ENCODE measurements around the gene FBXO7. TPM values are rescaled to one million over a fixed set of nuclear protein-coding genes. Genes with fewer than 3 reads are reported as not detected.

The FBXO7 gene
- total and polyA plus RNA-seq, 2 of the 4 experiments (the other 2 are of a cell fraction): 71.5 TPM

DNA sequence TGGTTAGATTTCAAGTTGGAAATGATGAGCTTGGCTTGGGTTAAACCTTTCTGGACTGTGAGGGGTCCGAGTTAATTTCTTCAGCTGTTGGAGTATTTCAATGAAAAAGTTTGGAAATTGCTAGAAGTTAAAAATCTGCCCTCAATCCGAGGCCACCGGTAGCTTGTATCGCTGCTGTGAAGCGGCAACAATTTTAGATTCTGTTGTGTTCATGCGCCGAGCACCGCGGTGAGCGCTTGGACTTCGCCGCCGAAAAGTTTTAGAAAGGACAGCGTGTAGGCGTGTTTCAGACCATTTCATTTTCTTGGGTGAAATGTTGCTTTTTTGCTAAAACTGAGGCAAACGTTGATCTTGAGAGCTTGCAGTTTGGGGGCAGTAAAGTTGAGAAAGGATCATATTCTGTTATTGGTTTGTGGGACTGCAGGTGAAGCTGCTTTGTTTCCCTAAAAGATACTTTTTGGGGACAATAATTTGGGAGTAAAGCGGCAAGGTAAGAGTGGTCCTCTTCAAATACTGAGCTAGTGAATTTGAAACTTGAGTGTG, 928 bp downstream of the FBXO7 start:
- peak overlapping the region; percentile 88 for H3K27ac ChIP-seq (ENCODE audit: insufficient read depth, low read length)
- peak overlapping the region; percentile 23; the same call in 1 of the 2 replicates for H2AK5ac ChIP-seq (ENCODE audit: low read depth, low read length)
- in situ Hi-C loops (cut with MboI; ENCODE audit: low sequenced_read_pairs): loop anchor here (10.0 kb wide), 1 partner anchor 501 kb away; no protein-coding TSS in a partner anchor
- no peak overlapping the region for H2BK15ac ChIP-seq (ENCODE audit: low read depth, low read length)
- peak overlapping the region; percentile 31 for H3K18ac ChIP-seq (ENCODE audit: low read depth, low read length)
- DNase-seq (no peak), ATAC-seq (ENCODE audit: low read depth) (peak; percentile 12; the same call in 1 of the 2 replicates)
- H3K4me1 ChIP-seq (ENCODE audit: control insufficient read depth, insufficient read depth, low read length): peaks cover 11% of the 10 kb centered on the region
- H4K5ac ChIP-seq (ENCODE audit: low read depth, low read length): peak overlapping the region; percentile 8; the same call in 1 of the 2 replicates
- TSS peak; percentile 38 for BruUV-seq (replicated peaks)
- H3K4me3 ChIP-seq (ENCODE audit: insufficient read depth, low read depth, low read length): peak overlapping the region; percentile 67
- no peaks in the 10 kb centered on the region for H3K27me3 ChIP-seq (ENCODE audit: control insufficient read depth, insufficient read depth, low read length)
- peak overlapping the region; percentile 80 for H3K14ac ChIP-seq (replicated peaks; ENCODE audit: low read depth, low read length)
- peaks cover 0 to 31% of the 10 kb centered on the region in 2 experiments; a peak in 2 of 4 replicates for H3K79me1 ChIP-seq (ENCODE audit: low read depth in 1 of 2, low read length in 2 of 2)
- CTCF ChIA-PET: interaction anchor here (0.6 to 2.3 kb wide), 4 partner anchors 11 to 321 kb away, joined by 3 to 10 read pairs (median 3); no protein-coding TSS in a partner anchor
- H3K4me2 ChIP-seq (ENCODE audit: low read depth, low read length): peak overlapping the region; percentile 87
- peak overlapping the region; percentile 81 to 95; a peak in 3 of 4 replicates for H4K8ac ChIP-seq (ENCODE audit: low read depth in 2 of 2, low read length in 2 of 2)
- H3K4ac ChIP-seq (ENCODE audit: low read depth, low read length): peak overlapping the region; percentile 42; the same call in 1 of the 2 replicates
- intact Hi-C loops (cut with micrococcal nuclease): loop anchor here (2.0 to 10.0 kb wide), 4 partner anchors 15 to 811 kb away; partner anchors contain the start of gene PISD
- dilution Hi-C loops (cut with HindIII; ENCODE audit: low sequenced_read_pairs, unreplicated experiment): no loop called here
- H4K91ac ChIP-seq (ENCODE audit: insufficient read depth, low read depth, low read length): peak overlapping the region; percentile 44; the same call in 1 of the 2 replicates
- peak overlapping the region; percentile 80 for H3K23ac ChIP-seq (ENCODE audit: low read depth, low read length)
- POLR2A ChIA-PET (ENCODE audit: unreplicated experiment): interaction anchor here (0.6 kb wide), 1 partner anchor 1346 kb away, joined by 3 read pairs; no protein-coding TSS in a partner anchor
- peaks cover 3% of the 10 kb centered on the region; the same call in 1 of the 2 replicates for H3K9me1 ChIP-seq (ENCODE audit: insufficient read depth, low read length)
- H3K9ac ChIP-seq (ENCODE audit: low read depth, low read length): peak overlapping the region; percentile 70
- no peaks in the 10 kb centered on the region for H3K9me3 ChIP-seq (ENCODE audit: control insufficient read depth, insufficient read depth, low read length)
- peak overlapping the region; percentile 83 for H2BK5ac ChIP-seq (ENCODE audit: low read depth, low read length, poor library complexity, severe bottlenecking)
- 3% methylated on average over 13 of the region's 17 CpGs; no CpG with 5 or more reads in 1 of the 2 experiments for WGBS, 2 experiments (ENCODE audit: extremely low coverage in 2 of 2, insufficient read length in 1 of 2)
- H2BK120ac ChIP-seq (ENCODE audit: low read depth, low read length): peak overlapping the region; percentile 41
- peak overlapping the region; percentile 99 for H2AFZ ChIP-seq (replicated peaks; ENCODE audit: low read length, poor library complexity)
- H4K20me1 ChIP-seq (ENCODE audit: insufficient read depth, low read length): peaks cover 47% of the 10 kb centered on the region
- H3K36me3 ChIP-seq (ENCODE audit: control insufficient read depth, insufficient read depth, low read length): peaks cover under 1% of the 10 kb centered on the region
- TF ChIP-seq, protein P1, sequence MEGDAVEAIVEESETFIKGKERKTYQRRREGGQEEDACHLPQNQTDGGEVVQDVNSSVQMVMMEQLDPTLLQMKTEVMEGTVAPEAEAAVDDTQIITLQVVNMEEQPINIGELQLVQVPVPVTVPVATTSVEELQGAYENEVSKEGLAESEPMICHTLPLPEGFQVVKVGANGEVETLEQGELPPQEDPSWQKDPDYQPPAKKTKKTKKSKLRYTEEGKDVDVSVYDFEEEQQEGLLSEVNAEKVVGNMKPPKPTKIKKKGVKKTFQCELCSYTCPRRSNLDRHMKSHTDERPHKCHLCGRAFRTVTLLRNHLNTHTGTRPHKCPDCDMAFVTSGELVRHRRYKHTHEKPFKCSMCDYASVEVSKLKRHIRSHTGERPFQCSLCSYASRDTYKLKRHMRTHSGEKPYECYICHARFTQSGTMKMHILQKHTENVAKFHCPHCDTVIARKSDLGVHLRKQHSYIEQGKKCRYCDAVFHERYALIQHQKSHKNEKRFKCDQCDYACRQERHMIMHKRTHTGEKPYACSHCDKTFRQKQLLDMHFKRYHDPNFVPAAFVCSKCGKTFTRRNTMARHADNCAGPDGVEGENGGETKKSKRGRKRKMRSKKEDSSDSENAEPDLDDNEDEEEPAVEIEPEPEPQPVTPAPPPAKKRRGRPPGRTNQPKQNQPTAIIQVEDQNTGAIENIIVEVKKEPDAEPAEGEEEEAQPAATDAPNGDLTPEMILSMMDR (conservative IDR thresholded peaks at IDR 0.05; ENCODE audit: low read depth, low read length): no peak
- peak; percentile 3; the same call in 1 of the 2 replicates for TF ChIP-seq MXI1 (IDR thresholded peaks at IDR 0.05; ENCODE audit: borderline replicate concordance, low read depth, low read length)
- no peak overlapping the region for H2BK20ac ChIP-seq (ENCODE audit: low read depth, low read length)
- peak overlapping the region; percentile 89 for H3K56ac ChIP-seq (ENCODE audit: extremely low read depth, insufficient read depth, low read length)
- peak overlapping the region; percentile 66 for H2AK9ac ChIP-seq (replicated peaks; ENCODE audit: low read depth, low read length, poor library complexity)
